DND-41 (cell line): ENCODE data around the gene KCNN1.

Experiments
- ATAC-seq: fragments of 200-7000 bp; cut with Tn5 transposase; 3 replicates; pipeline ENCODE4 v1.9.1; 2021; ENCODE audit warnings: low read depth; ENCODE audit not compliant: insufficient read depth
- DNase-seq: peaks from one replicate; pipeline ENCODE4 v3.0.0-alpha.2; 2020
- H2AFZ ChIP-seq: 2 replicates; pipeline ENCODE4 v1.6.0; 2012; ENCODE audit warnings: low read depth, low read length
- H3K27ac ChIP-seq: 2 replicates; pipeline ENCODE4 v1.5.1; 2012; ENCODE audit warnings: low read length, inconsistent platforms
- H3K27me3 ChIP-seq: fragments of 200-600 bp; sonication (generic); 2 replicates; pipeline ENCODE4 v1.6.0; 2012; ENCODE audit warnings: low read length, mild to moderate bottlenecking, inconsistent platforms; ENCODE audit not compliant: insufficient read depth, poor library complexity
- H3K36me3 ChIP-seq: 2 replicates; pipeline ENCODE4 v1.5.1; 2012; ENCODE audit warnings: low read length, inconsistent platforms; ENCODE audit not compliant: insufficient read depth
- H3K4me1 ChIP-seq: 2 replicates; pipeline ENCODE4 v1.5.1; 2012; ENCODE audit warnings: mild to moderate bottlenecking, low read length; ENCODE audit not compliant: insufficient read depth
- H3K4me2 ChIP-seq: 2 replicates; pipeline ENCODE4 v1.6.0; 2012; ENCODE audit warnings: mild to moderate bottlenecking, moderate library complexity, low read length, inconsistent platforms; ENCODE audit not compliant: insufficient read depth
- H3K4me3 ChIP-seq, 2 experiments: fragments of 200-600 bp in 1 of 2; shearing (Covaris generic) in 1 of 2; 2 replicates each; pipeline ENCODE4 v1.5.1; 2012 to 2016; ENCODE audit warnings: inconsistent platforms in 2 of 2, low read length in 2 of 2, mild to moderate bottlenecking in 2 of 2, low read depth in 1 of 2, moderate library complexity in 1 of 2
- H3K79me2 ChIP-seq: 2 replicates; pipeline ENCODE4 v1.6.0; 2012; ENCODE audit warnings: low read length, inconsistent platforms; ENCODE audit not compliant: insufficient read depth
- H3K9ac ChIP-seq: 2 replicates; pipeline ENCODE4 v1.6.0; 2012; ENCODE audit warnings: low read depth, mild to moderate bottlenecking, inconsistent platforms, low read length, moderate library complexity
- H3K9me3 ChIP-seq: 2 replicates; pipeline ENCODE4 v1.5.1; 2012; ENCODE audit warnings: low read length, moderate library complexity, mild to moderate bottlenecking, inconsistent platforms; ENCODE audit not compliant: insufficient read depth, severe bottlenecking
- H4K20me1 ChIP-seq: 2 replicates; pipeline ENCODE4 v1.6.0; 2012; ENCODE audit warnings: low read length; ENCODE audit not compliant: insufficient read depth
- EZH2 ChIP-seq: IDR thresholded peaks from 3 replicates; pipeline ENCODE4 v1.6.1; 2012; ENCODE audit warnings: borderline replicate concordance, low read depth, mild to moderate bottlenecking, moderate library complexity, low read length, inconsistent platforms; ENCODE audit not compliant: severe bottlenecking
- TF ChIP-seq, protein P1 (sequence below): IDR thresholded peaks from 2 replicates; pipeline ENCODE4 v1.5.1; 2012; ENCODE audit warnings: borderline replicate concordance, low read length, moderate library complexity, mild to moderate bottlenecking; ENCODE audit not compliant: poor library complexity, severe bottlenecking; ENCODE audit errors: extremely low read depth

The KCNN1 gene

GRCh38 chr19:17951157-17951989 is 15.5 kb upstream of the KCNN1 start:
- no peak overlapping the region for H2AFZ ChIP-seq
- no peak for TF ChIP-seq EZH2
- TF ChIP-seq, protein P1, sequence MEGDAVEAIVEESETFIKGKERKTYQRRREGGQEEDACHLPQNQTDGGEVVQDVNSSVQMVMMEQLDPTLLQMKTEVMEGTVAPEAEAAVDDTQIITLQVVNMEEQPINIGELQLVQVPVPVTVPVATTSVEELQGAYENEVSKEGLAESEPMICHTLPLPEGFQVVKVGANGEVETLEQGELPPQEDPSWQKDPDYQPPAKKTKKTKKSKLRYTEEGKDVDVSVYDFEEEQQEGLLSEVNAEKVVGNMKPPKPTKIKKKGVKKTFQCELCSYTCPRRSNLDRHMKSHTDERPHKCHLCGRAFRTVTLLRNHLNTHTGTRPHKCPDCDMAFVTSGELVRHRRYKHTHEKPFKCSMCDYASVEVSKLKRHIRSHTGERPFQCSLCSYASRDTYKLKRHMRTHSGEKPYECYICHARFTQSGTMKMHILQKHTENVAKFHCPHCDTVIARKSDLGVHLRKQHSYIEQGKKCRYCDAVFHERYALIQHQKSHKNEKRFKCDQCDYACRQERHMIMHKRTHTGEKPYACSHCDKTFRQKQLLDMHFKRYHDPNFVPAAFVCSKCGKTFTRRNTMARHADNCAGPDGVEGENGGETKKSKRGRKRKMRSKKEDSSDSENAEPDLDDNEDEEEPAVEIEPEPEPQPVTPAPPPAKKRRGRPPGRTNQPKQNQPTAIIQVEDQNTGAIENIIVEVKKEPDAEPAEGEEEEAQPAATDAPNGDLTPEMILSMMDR = no peak
- H3K4me2 ChIP-seq = no peak overlapping the region
- H3K27ac ChIP-seq = no peak overlapping the region
- H3K9me3 ChIP-seq = no peaks in the 10 kb centered on the region
- H4K20me1 ChIP-seq = peaks cover 28% of the 10 kb centered on the region
- H3K4me1 ChIP-seq = peaks cover 15% of the 10 kb centered on the region
- peaks cover 24% of the 10 kb centered on the region for H3K27me3 ChIP-seq
- no peaks in the 10 kb centered on the region for H3K79me2 ChIP-seq
- no peak for ATAC-seq
- no peak overlapping the region for H3K4me3 ChIP-seq
- H3K9ac ChIP-seq = no peak overlapping the region
- no peak for DNase-seq
- no peaks in the 10 kb centered on the region for H3K36me3 ChIP-seq

- peaks cover 11% of the 10 kb centered on the region for H3K4me1 ChIP-seq
- H3K4me3 ChIP-seq = no peak overlapping the region
- peaks cover 24% of the 10 kb centered on the region for H3K27me3 ChIP-seq
These were observed 14.6 kb upstream of the KCNN1 start for GRCh38 chr19:17951990-17952976.

GRCh38 chr19:17953316-17953801 is 13.5 kb upstream of the KCNN1 start:
- no peak overlapping the region for H3K4me3 ChIP-seq
- ATAC-seq (no peak), DNase-seq (no peak)
- no peak overlapping the region for H3K9ac ChIP-seq
- no peak overlapping the region for H2AFZ ChIP-seq
- peaks cover 8% of the 10 kb centered on the region; the same call in 1 of the 2 replicates for H3K4me1 ChIP-seq
- peaks cover 29% of the 10 kb centered on the region for H3K27me3 ChIP-seq
- no peaks in the 10 kb centered on the region for H3K36me3 ChIP-seq
- no peak overlapping the region for H3K4me2 ChIP-seq
- TF ChIP-seq, protein P1 = no peak
- TF ChIP-seq EZH2 = no peak
- peaks cover 19% of the 10 kb centered on the region for H4K20me1 ChIP-seq
- no peaks in the 10 kb centered on the region for H3K9me3 ChIP-seq
- no peak overlapping the region for H3K27ac ChIP-seq
- no peaks in the 10 kb centered on the region for H3K79me2 ChIP-seq

More at GRCh38 chr19:17951990-17952976, 14.6 kb upstream of the KCNN1 start:
- H2AFZ ChIP-seq = no peak overlapping the region
- no peak overlapping the region for H3K27ac ChIP-seq
- H3K36me3 ChIP-seq = no peaks in the 10 kb centered on the region
- no peak overlapping the region for H3K4me2 ChIP-seq
- no peaks in the 10 kb centered on the region for H3K9me3 ChIP-seq
- peaks cover 23% of the 10 kb centered on the region for H4K20me1 ChIP-seq
- ATAC-seq = no peak
- no peaks in the 10 kb centered on the region for H3K79me2 ChIP-seq
- H3K9ac ChIP-seq = no peak overlapping the region
- no peak for DNase-seq
- TF ChIP-seq EZH2 = no peak
- TF ChIP-seq, protein P1 = no peak
